HCT116 (cell line): Measurements from ENCODE around the gene CALML6. TPM values are rescaled to one million over a fixed set of nuclear protein-coding genes. Genes with fewer than 3 reads are reported as not detected.

Experiments used
- ATAC-seq: fragments of 200-7000 bp; cut with Tn5 transposase; 2 replicates; pipeline ENCODE4 v1.9.1; 2020; ENCODE audit warnings: mild to moderate bottlenecking, moderate library complexity
- BruUV-seq: library from RNA; stranded (reverse); fragments of 400-500 nt; replicated peaks from 2 replicates; lab custom pipeline; 2021; lab: Mats Ljungman, UMichigan
- CTCF ChIA-PET: fragments of 300-600 bp; sonication (Branson Sonifier 250); formaldehyde crosslinking; loops from one replicate; lab custom pipeline; 2021; ENCODE audit warnings: antibody characterized with exemption; lab: Charles Lee
- POLR2A ChIA-PET: fragments of 300-600, 350-600 bp; sonication (Branson Sonifier 250); formaldehyde crosslinking; loops from one replicate; lab custom pipeline; 2021; ENCODE audit warnings: antibody characterized with exemption; lab: Charles Lee
- RAD21 ChIA-PET, 2 experiments: fragments of 300-600 bp; sonication (Branson Sonifier 250); formaldehyde crosslinking; loops; one replicate each; lab custom pipeline; 2023; ENCODE audit warnings: low total read pairs in 2 of 2; ENCODE audit not compliant: uncharacterized antibody in 2 of 2, unreplicated experiment in 2 of 2, low non-redundant PET in 1 of 2; lab: Charles Lee
- DNase-seq: peaks from one replicate; pipeline ENCODE4 v3.0.0-alpha.2; 2010; ENCODE audit warnings: low read depth, low spot score
- H2AFZ ChIP-seq: fragments of 200-600 bp; shearing (Covaris generic), sonication (generic); 2 replicates; pipeline ENCODE4 v1.6.1; 2017; ENCODE audit warnings: low read depth, mixed run types, mixed read lengths, antibody characterized with exemption, low read length; ENCODE audit not compliant: poor library complexity, severe bottlenecking
- H3K27ac ChIP-seq: 2 replicates; pipeline ENCODE4 v1.5.1; 2012; ENCODE audit warnings: low read depth, low read length
- H3K27me3 ChIP-seq: fragments of 200-600 bp; sonication (generic); 2 replicates; pipeline ENCODE4 v1.6.1; 2016; ENCODE audit warnings: mixed run types, low read length, mixed read lengths; ENCODE audit not compliant: insufficient read depth
- H3K36me3 ChIP-seq, 2 experiments: fragments of 200-500 bp in 1 of 2; fragments of 200-600 bp in 1 of 2; sonication (Bioruptor generic) in 1 of 2; sonication (generic) in 1 of 2; 2 replicates each; pipeline versions ENCODE4 v1.5.1 to v1.6.1; 2014 to 2016; ENCODE audit warnings: low read length in 2 of 2, inconsistent platforms in 1 of 2, mixed read lengths in 1 of 2, mixed run types in 1 of 2; ENCODE audit not compliant: insufficient read depth in 2 of 2, control insufficient read depth in 1 of 2
- H3K4me1 ChIP-seq, 2 experiments: fragments of 200-600 bp in 1 of 2; sonication (generic) in 1 of 2; 2 replicates each; pipeline versions ENCODE4 v1.5.1 to v1.6.1; 2012 to 2017; ENCODE audit warnings: low read length in 2 of 2, inconsistent platforms in 1 of 2, mild to moderate bottlenecking in 1 of 2, mixed read lengths in 1 of 2, mixed run types in 1 of 2, moderate library complexity in 1 of 2; ENCODE audit not compliant: insufficient read depth in 2 of 2, control insufficient read depth in 1 of 2
- H3K4me2 ChIP-seq: fragments of 200-600 bp; sonication (generic); 2 replicates; pipeline ENCODE4 v1.6.1; 2017; ENCODE audit warnings: mixed run types, low read length, mixed read lengths
- H3K4me3 ChIP-seq, 2 experiments: fragments of 200-600 bp in 1 of 2; sonication (generic) in 1 of 2; replicated peaks in 1 of 2; 2 replicates each; pipeline ENCODE4 v1.5.1; 2011 to 2016; ENCODE audit warnings: low read length in 2 of 2, control low read depth in 1 of 2, low read depth in 1 of 2, mild to moderate bottlenecking in 1 of 2, mixed read lengths in 1 of 2, mixed run types in 1 of 2
- H3K79me2 ChIP-seq: fragments of 200-600 bp; sonication (generic); 2 replicates; pipeline ENCODE4 v1.6.1; 2017; ENCODE audit warnings: mild to moderate bottlenecking, mixed run types, low read length, moderate library complexity, mixed read lengths; ENCODE audit not compliant: insufficient read depth
- H3K9ac ChIP-seq: fragments of 200-600 bp; sonication (generic); 2 replicates; pipeline ENCODE4 v1.6.1; 2016; ENCODE audit warnings: low read length, mixed read lengths
- H3K9me2 ChIP-seq: fragments of 200-600 bp; sonication (generic), shearing (Covaris generic); 2 replicates; pipeline ENCODE4 v1.6.1; 2017; ENCODE audit warnings: mixed run types, mild to moderate bottlenecking, moderate library complexity; ENCODE audit not compliant: insufficient read depth
- H3K9me3 ChIP-seq, 2 experiments: fragments of 200-500 bp in 1 of 2; fragments of 200-600 bp in 1 of 2; sonication (Bioruptor generic) in 1 of 2; sonication (generic) in 1 of 2; 2 replicates each; pipeline ENCODE4 v1.6.1; 2014 to 2017; ENCODE audit warnings: low read length in 2 of 2, mixed read lengths in 2 of 2, inconsistent platforms in 1 of 2, low read depth in 1 of 2, mild to moderate bottlenecking in 1 of 2, mixed run types in 1 of 2, moderate library complexity in 1 of 2; ENCODE audit not compliant: control insufficient read depth in 1 of 2, insufficient read depth in 1 of 2
- H4K20me1 ChIP-seq: fragments of 200-600 bp; sonication (generic), shearing (Covaris generic); 2 replicates; pipeline ENCODE4 v1.6.1; 2017; ENCODE audit warnings: mixed run types, mild to moderate bottlenecking, moderate library complexity; ENCODE audit not compliant: insufficient read depth
- CBX3 ChIP-seq: IDR thresholded peaks from 2 replicates; pipeline ENCODE4 v1.6.1; 2012; ENCODE audit warnings: low read depth
- CEBPB ChIP-seq: IDR thresholded peaks from 2 replicates; pipeline ENCODE4 v1.6.1; 2012; ENCODE audit warnings: low read depth
- CTCF ChIP-seq, 3 experiments: fragments of 200-600 bp in 1 of 3; sonication (generic) in 1 of 3; IDR thresholded peaks in 2 of 3; conservative IDR thresholded peaks in 1 of 3; 2 replicates each; pipeline ENCODE4 v1.5.1; 2012 to 2017; ENCODE audit warnings: low read depth in 2 of 3, low read length in 2 of 3, antibody characterized with exemption in 1 of 3, borderline replicate concordance in 1 of 3, control low read depth in 1 of 3, mild to moderate bottlenecking in 1 of 3, mixed read lengths in 1 of 3, mixed run types in 1 of 3, moderate library complexity in 1 of 3; ENCODE audit not compliant: insufficient read depth in 1 of 3
- EGR1 ChIP-seq: IDR thresholded peaks from 2 replicates; pipeline ENCODE4 v1.6.1; 2012; ENCODE audit warnings: low read depth
- ELF1 ChIP-seq: IDR thresholded peaks from 2 replicates; pipeline ENCODE4 v1.6.1; 2012; ENCODE audit warnings: low read depth, borderline replicate concordance
- EZH2 ChIP-seq: fragments of 200-600 bp; sonication (generic); IDR thresholded peaks from 2 replicates; pipeline ENCODE4 v1.6.1; 2017; ENCODE audit warnings: antibody characterized with exemption, mixed run types
- FOSL1 ChIP-seq: IDR thresholded peaks from 2 replicates; pipeline ENCODE4 v1.6.1; 2012; ENCODE audit warnings: low read depth
- JUND ChIP-seq: IDR thresholded peaks from 2 replicates; pipeline ENCODE4 v1.6.1; 2012
- MAX ChIP-seq: IDR thresholded peaks from 2 replicates; pipeline ENCODE4 v1.6.1; 2012
- POLR2A ChIP-seq: IDR thresholded peaks from 2 replicates; pipeline ENCODE4 v1.7.0; 2011; ENCODE audit warnings: borderline replicate concordance; ENCODE audit not compliant: insufficient read depth, insufficient read length; ENCODE audit errors: extremely low read depth
- POLR2AphosphoS5 ChIP-seq: IDR thresholded peaks from 2 replicates; pipeline ENCODE4 v1.6.1; 2011; ENCODE audit warnings: mild to moderate bottlenecking, low read depth, low read length, moderate library complexity
- RAD21 ChIP-seq: IDR thresholded peaks from 2 replicates; pipeline ENCODE4 v1.6.1; 2012; ENCODE audit warnings: low read depth, mild to moderate bottlenecking
- REST ChIP-seq: IDR thresholded peaks from 2 replicates; pipeline ENCODE4 v1.6.1; 2012; ENCODE audit warnings: low read depth
- SIN3A ChIP-seq: IDR thresholded peaks from 2 replicates; pipeline ENCODE4 v1.6.1; 2012; ENCODE audit warnings: low read depth
- SP1 ChIP-seq: IDR thresholded peaks from 2 replicates; pipeline ENCODE4 v1.6.1; 2012; ENCODE audit warnings: low read depth
- SRF ChIP-seq: IDR thresholded peaks from 2 replicates; pipeline ENCODE4 v1.6.1; 2012; ENCODE audit warnings: low read depth
- ZNF274 ChIP-seq: fragments of 200-500 bp; sonication (Bioruptor generic); IDR thresholded peaks from 2 replicates; pipeline ENCODE4 v1.6.1; 2014; ENCODE audit warnings: mild to moderate bottlenecking, low read depth, low read length, inconsistent platforms
- intact Hi-C: fragments of 100-400 bp; cut with micrococcal nuclease; formaldehyde crosslinking; loops from 2 replicates; pipeline ENCODE4 v1.10.0; 2022
- total RNA-seq: library from RNA; stranded (reverse); gene quantifications from one replicate; pipeline ENCODE4 v1.2.1, GENCODE V29; 2021; ENCODE audit not compliant: unreplicated experiment

Gene CALML6
- total RNA-seq, 1 experiment from 2014 or later = 2.3 TPM

GRCh38 chr1:1892079-1892762, 22.8 kb upstream of the CALML6 start (continued):
- no peak for TF ChIP-seq CTCF (IDR thresholded peaks at IDR 0.05 in 2 of 3, conservative IDR thresholded peaks at IDR 0.05 in 1 of 3; ENCODE audit: borderline replicate concordance in 1 of 3, insufficient read depth in 1 of 3, low read depth in 2 of 3, low read length in 2 of 3)
- TF ChIP-seq SIN3A = no peak
- TF ChIP-seq ZNF274 = no peak
- no peak for TF ChIP-seq MAX
- no peak for TF ChIP-seq CBX3
- no peak for TF ChIP-seq RAD21
- TF ChIP-seq ELF1 = no peak
- TF ChIP-seq SP1 = no peak
- no peak for TF ChIP-seq JUND
- TF ChIP-seq EZH2 = no peak
- no peak for TF ChIP-seq FOSL1
- TF ChIP-seq SRF = no peak

GRCh38 chr1:1892763-1893120, 22.3 kb upstream of the CALML6 start:
- ChIA-PET CTCF (interaction anchor here (1.3 kb wide), 1 partner anchor 16 kb away, joined by 4 read pairs; no protein-coding TSS in a partner anchor), RAD21 (no interaction called here), POLR2A (no interaction called here)
- BruUV-seq = no TSS peak
- no peak overlapping the region for H2AFZ ChIP-seq
- intact Hi-C loops = no loop called here
- peaks cover 43 to 66% of the 10 kb centered on the region in 2 experiments for H3K4me1 ChIP-seq
- H3K27ac ChIP-seq = peak overlapping the region; percentile 60; the same call in 1 of the 2 replicates
- H3K79me2 ChIP-seq = peaks cover 25% of the 10 kb centered on the region
- ATAC-seq (no peak), DNase-seq (no peak)
- no peak overlapping the region for H3K9ac ChIP-seq
- peak overlapping the region; percentile 84 for H3K4me2 ChIP-seq
- peak overlapping the region in 1 of 2 experiments; percentile 68; a peak in 3 of 4 replicates for H3K4me3 ChIP-seq
- no peaks in the 10 kb centered on the region for H3K9me3 ChIP-seq
- no peaks in the 10 kb centered on the region for H3K27me3 ChIP-seq
- no peaks in the 10 kb centered on the region; a peak in 1 of 4 replicates for H3K36me3 ChIP-seq
- H4K20me1 ChIP-seq = peaks cover 14% of the 10 kb centered on the region; the same call in 1 of the 2 replicates
- no peaks in the 10 kb centered on the region for H3K9me2 ChIP-seq
- TF ChIP-seq POLR2A (no peak), ELF1 (no peak), CBX3 (no peak), CTCF (IDR thresholded peaks at IDR 0.05 in 2 of 3, conservative IDR thresholded peaks at IDR 0.05 in 1 of 3; ENCODE audit: borderline replicate concordance in 1 of 3, insufficient read depth in 1 of 3, low read depth in 2 of 3, low read length in 2 of 3) (no peak), MAX (no peak), POLR2AphosphoS5 (no peak), CEBPB (no peak), REST (no peak), EGR1 (no peak)
